ENCODE data around the gene DYRK4.

The DYRK4 gene

DNA sequence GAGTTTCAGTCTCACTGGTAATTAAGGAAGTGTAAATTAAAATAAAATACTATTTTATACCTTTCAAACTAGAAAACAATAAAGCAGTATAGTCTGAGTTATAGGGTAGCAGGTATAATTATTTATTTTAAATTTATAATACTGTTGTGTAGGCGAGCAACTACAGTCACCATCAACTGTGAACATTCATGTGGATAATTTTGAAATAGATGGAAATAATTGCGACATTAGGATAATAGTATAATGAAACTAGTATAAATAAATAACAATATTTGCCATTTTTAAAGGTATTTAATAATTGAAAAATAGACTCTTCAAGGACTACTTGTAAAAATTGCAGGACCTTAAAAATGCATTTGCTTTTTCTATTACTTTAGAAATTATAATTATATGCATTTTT lies 3.8 kb upstream of the DYRK4 start:
- no peak for DNase-seq (ENCODE audit: low read depth in 4 of 4, low spot score in 1 of 4)

DNA sequence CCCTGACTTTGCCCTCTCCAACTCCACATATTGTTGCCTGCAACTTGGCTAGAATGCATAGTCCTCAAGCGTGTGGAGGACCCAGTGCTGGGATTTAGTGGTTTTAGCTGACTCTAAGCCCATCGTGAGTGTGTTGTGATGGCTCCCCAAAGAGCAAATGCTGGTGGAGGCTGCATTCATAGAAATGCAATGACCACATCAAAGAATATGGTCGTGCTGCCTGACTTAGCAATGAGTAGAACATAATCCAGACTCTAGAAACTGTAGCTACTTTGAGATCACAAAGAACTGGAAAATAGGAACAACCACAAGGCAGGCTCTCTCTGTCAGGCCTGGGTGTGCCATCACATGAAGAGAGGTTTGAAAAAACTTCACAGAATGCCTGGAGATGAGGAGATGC lies 1.3 kb downstream of the DYRK4 start:
- no peak for DNase-seq (ENCODE audit: low read depth in 4 of 4, low spot score in 1 of 4)

- no peak for DNase-seq (ENCODE audit: low read depth in 4 of 4, low spot score in 1 of 4)
Observed at GRCh38 chr12:4564818-4565217, 2.8 kb downstream of the DYRK4 start.

GRCh38 chr12:4566474-4566873 lies 4.5 kb downstream of the DYRK4 start:
- DNase-seq (ENCODE audit: low read depth in 4 of 4, low spot score in 1 of 4) = no peak

DNA sequence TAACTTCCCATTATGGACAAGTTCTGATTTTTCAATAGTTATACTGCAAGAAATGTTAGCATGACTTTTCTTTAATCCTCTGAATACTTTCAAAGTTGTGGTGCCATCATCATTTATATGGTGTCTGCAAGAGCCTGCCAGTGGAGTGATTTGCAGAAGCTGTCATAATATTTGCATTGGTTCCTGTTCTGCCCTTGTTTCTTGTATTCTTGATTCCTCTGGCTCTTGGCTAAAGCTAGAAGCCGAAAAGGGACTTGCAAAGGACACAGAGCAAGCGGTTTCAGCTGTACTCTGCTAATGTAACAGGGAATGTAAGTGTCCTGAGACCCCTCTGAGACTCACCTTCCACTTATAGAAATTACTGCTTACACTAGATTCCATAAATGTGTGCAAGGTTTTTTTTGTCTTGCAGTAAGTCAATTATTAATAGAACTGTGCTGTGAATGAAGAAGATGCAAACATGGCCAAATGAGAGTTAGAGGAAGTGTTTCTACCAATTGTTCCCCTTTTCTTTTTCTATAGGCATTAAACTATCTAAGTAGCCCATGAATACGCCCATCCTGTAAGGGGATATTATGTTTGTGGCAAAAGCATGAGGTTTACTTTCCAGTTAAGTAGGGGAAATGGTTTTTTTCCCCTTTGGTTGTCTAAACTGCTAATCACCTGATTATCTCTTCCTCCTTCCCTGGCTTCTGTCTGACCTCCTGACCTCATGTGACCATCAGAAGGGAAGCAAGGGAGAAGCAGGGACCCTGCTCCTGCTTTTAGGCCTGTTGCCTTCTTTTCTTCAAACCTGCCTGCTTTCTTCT lies 5.3 kb downstream of the DYRK4 start:
- DNase-seq (ENCODE audit: low read depth in 4 of 4, low spot score in 1 of 4) = no peak

- DNase-seq (ENCODE audit: low read depth in 4 of 4, low spot score in 1 of 4) = no peak
Observed at GRCh38 chr12:4569261-4569660, 7.3 kb downstream of the DYRK4 start.

GRCh38 chr12:4572680-4573079 lies 10.7 kb downstream of the DYRK4 start:
- DNase-seq (ENCODE audit: low read depth in 4 of 4, low spot score in 1 of 4) = no peak

DNA sequence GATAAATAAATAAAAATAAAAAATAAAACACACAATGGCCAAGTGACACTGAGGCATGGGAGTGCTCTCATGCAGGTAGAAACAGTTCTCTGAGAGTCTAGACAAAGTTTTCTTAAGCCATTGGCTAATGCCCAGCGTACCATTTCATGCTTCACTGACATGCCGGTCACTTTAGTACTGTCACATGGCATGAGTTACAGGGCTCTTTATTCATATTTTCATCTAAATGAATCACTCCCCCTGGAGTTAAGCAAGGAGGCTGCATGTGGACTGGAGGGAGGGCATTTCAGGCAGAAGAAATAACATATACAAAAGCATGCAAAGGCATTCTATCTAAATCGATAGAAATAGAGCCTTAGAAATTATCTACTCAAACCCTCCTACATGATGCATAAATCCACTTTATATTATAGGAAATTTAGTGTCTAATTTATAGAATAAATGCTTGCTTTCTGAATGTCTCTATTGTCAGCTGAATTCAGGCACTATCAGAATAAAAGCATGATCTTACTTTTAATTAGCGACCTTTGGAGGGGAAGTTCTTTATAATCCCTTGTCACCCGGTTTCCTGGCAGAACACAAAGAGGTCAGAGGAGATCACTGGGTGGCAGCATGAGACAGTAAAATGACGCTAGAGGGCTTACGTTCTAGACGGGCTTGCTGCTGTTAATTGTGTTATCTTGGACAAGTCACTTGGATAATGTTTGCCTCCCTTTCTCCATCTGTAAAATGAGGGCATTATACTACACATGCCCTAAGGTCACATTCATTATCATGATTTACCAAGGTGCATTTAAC lies 17.5 kb downstream of the DYRK4 start:
- DNase-seq (ENCODE audit: low read depth in 4 of 4, low spot score in 1 of 4) = no peak

DNA sequence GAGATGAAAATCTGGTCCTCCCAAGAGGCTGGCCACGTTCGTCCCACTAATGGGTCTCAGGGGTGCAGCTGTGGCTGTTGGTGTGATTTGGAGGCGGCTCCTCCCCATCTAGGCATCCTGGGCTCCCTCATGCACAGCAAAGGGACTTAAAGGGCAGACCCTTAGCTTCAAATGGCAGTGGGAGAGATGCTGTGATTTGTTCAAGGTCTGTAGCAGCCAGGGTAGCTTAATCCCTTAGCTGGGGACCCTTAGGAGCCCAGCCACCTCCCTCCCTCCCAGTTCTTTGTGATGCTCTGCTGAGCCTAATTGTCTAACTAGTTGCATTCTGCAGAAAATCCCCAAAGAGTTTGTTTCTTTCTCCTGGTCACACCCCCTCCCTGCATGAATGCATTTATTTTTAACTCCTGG lies 18.3 kb downstream of the DYRK4 start:
- DNase-seq (ENCODE audit: low read depth in 4 of 4, low spot score in 1 of 4) = no peak

GRCh38 chr12:4584281-4584680 lies 22.3 kb downstream of the DYRK4 start:
- no peak for DNase-seq (ENCODE audit: low read depth in 4 of 4, low spot score in 1 of 4)

DNA sequence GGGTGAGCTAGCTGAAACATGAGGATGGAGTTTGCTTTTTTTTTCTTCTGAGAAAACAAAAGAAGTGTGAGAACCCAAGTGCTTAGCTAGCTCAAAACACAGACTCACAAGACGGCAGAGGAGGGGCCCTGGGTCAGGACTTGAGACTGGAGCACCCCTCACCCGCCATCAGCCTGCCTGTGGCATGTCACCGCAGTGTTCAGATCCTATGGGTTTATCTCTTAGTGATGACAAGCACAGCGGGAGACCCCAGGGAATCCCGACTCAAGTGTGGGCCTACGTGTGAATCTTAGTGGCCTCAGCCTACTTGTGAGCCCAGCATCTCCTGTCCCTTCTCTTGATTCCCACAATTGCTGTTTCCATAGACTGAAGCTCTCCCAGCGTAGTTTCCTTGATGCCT lies 22.9 kb downstream of the DYRK4 start:
- no peak for DNase-seq (ENCODE audit: low read depth in 4 of 4, low spot score in 1 of 4)

GRCh38 chr12:4586500-4586899 lies 24.5 kb downstream of the DYRK4 start:
- no peak for DNase-seq (ENCODE audit: low read depth in 4 of 4, low spot score in 1 of 4)

DNA sequence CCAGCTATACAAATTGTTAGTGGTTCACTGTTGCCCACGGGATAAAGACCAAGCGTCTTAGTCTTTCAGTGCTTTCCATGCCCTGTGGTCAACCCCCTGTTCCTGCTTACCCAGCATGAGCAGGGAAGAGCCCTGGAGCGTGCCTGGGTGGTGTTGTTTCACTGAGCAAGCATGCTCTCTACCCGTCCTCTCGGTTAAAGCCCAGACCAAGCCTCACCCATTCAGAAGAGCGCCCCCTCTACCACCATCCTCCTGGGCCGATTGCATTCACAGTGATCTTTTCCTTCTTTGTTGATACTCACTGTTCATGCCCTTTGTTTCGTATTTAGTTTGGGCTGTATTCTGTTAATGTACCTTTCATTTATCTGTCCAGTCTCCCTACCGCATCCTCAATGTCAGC lies 25.1 kb downstream of the DYRK4 start:
- no peak for DNase-seq (ENCODE audit: low read depth in 4 of 4, low spot score in 1 of 4)

- DNase-seq (ENCODE audit: low read depth in 4 of 4, low spot score in 1 of 4) = no peak
Observed at GRCh38 chr12:4588916-4589315, 26.9 kb downstream of the DYRK4 start.

DNA sequence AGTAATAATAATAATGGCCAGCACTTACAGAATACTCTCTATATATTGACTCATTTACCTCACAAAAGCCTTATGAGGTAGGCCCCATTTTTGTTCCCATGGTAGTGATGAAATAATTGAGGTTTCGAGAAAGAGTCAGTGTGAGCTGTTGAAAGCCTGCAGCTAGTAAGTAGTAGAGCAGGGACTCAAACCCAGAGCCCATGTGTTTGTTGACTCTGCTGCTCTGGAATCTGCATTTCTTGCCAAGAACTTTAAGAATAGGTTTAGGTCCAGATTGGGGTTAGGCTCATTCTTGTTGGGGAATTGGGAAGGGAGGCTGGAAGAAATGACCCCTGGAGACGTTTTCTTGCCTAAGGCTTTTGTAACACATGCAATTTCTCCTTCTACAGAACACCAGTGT lies 27.9 kb downstream of the DYRK4 start:
- no peak for DNase-seq (ENCODE audit: low read depth in 4 of 4, low spot score in 1 of 4)

DNA sequence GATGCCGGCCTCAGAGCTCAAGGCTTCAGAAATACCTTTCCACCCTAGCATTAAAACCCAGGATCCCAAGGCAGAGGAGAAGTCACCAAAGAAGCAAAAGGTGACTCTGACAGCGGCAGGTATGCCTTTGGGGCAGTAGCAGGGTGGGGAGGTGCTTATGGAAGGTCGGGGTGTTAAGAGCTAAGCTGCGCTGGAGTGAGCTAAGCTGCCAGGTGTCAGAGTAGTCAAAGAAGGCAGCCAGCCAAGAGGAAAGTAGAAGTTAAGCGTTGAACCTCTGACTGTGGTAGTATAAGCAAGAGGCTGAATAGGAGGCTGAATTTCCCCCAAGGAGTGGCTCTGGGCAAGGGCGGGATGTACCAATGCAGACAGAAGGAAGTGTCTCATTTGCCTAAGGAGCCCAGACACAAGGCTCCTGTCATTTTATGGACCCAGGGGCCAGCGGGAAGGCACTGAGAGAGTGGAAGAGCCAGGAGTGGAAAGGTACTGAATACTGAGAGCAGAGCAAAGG lies 29.2 kb downstream of the DYRK4 start:
- no peak for DNase-seq (ENCODE audit: low read depth in 4 of 4, low spot score in 1 of 4)

DNA sequence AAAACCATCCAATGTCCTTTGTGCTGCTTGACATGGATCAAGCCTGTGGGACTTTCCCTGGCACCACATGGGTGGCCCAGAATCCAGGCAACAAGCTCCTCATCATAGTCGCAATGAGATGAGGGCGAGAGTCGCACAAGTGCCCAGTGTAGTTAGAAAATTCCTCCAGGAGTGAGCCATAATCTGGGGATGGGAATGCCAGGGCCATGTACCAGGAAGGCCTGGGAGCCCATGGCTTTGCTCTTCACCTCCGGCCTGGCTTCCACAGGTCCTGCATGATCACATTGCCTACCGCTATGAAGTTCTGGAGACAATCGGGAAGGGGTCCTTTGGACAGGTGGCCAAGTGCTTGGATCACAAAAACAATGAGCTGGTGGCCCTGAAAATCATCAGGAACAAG lies 33.9 kb downstream of the DYRK4 start:
- no peak for DNase-seq (ENCODE audit: low read depth in 4 of 4, low spot score in 1 of 4)

DNA sequence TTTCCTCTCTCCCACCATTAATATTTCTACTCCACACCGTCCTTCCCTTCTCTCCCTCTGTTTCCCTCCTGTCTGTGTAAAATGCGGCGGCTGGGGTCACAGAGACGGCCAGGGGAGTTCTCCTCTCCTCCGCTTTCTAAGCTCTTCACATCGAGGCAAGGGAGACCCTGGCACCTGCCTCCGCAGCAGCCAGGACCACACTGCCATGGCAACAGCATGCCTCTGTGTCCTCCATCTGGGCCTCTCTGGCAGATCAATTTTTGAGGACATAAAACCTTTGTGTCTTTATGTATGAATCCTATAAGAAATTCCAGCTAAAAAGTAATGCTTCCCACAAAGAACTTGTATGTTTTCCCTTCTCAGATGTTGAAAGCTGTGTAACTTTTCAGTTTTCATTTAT lies 41.4 kb downstream of the DYRK4 start:
- DNase-seq (ENCODE audit: low read depth in 4 of 4, low spot score in 1 of 4) = no peak

GRCh38 chr12:4603946-4604345 lies 41.9 kb downstream of the DYRK4 start:
- DNase-seq (ENCODE audit: low read depth in 4 of 4, low spot score in 1 of 4) = no peak

- peak; percentile 55 to 69 (median 64) for DNase-seq (ENCODE audit: low read depth in 4 of 4, low spot score in 1 of 4)
Observed at GRCh38 chr12:4604684-4605193, 42.7 kb downstream of the DYRK4 start.

DNA sequence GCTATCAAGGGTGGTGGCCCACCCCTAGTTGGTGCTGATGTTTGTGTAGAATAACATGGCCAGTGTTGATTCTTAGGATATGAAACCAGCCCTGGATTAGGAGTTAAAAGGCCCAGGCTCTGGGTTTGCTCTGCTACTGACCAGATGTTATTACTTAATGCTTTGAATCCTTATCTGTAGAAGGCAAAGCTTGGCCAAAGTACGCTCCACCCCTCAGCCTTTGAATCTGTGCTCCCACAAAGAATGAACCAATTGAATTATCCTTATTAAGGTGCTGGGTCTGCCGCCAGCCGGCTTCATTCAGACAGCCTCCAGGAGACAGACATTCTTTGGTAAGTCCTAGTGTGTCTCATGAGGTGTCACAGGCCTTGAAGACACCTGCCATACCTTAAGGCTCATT lies 45.0 kb downstream of the DYRK4 start:
- DNase-seq (ENCODE audit: low read depth in 4 of 4, low spot score in 1 of 4) = no peak

DNA sequence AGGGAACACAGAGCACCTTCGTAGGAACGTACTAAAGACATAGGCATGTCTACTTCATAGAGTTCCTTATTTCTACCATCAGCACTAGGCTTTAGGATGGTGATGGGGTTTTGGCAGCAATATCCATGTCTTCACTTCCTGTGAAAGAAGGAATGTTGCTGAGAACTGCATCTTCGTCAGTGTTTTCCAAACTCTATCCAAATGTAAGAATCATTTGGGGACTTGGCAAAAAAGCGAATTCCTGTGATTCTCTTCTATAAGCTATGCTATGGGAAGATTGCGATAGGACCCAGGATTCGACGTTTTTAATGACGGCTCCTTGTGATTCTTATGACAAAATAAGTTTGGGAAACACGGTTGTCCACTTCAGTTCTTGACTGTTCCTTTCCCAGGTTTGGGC lies 47.1 kb downstream of the DYRK4 start:
- no peak for DNase-seq (ENCODE audit: low read depth in 4 of 4, low spot score in 1 of 4)

Data from stimulated activated CD4-positive, alpha-beta T cell treated with anti-CD3 and anti-CD28 coated beads, Interleukin-1b, Interleukin-23, amount 100 ng/mL, for 24 hours (primary cell).